Neuronal stem cell (in vitro differentiated cells): ENCODE data around the gene CD79A.
A peak's percentile ranks its signal among the peaks of the same experiment; 100 is the strongest.
"Not testable (repeated sequence)": the region's sequence is repeated elsewhere in the genome, so short reads cannot be mapped to it uniquely, and the experiment has no call there.

ENCODE experiments used
- DNase-seq: peaks from one replicate; pipeline ENCODE4 v3.0.0-alpha.2; 2013; ENCODE audit warnings: low spot score
- H2AFZ ChIP-seq: one replicate; pipeline ENCODE4 v1.6.1; 2013; ENCODE audit warnings: mild to moderate bottlenecking, low read length, inconsistent platforms
- H2AK5ac ChIP-seq: 2 replicates; pipeline ENCODE4 v1.6.1; 2013; ENCODE audit warnings: low read depth, mild to moderate bottlenecking, inconsistent platforms, low read length, moderate library complexity, mixed read lengths
- H2BK120ac ChIP-seq: 2 replicates; pipeline ENCODE4 v1.6.1; 2013; ENCODE audit warnings: low read depth, mild to moderate bottlenecking, inconsistent platforms, low read length, moderate library complexity, mixed read lengths
- H2BK12ac ChIP-seq: one replicate; pipeline ENCODE4 v1.6.1; 2013; ENCODE audit warnings: low read length, inconsistent platforms
- H2BK15ac ChIP-seq: 2 replicates; pipeline ENCODE4 v1.6.1; 2013; ENCODE audit warnings: mild to moderate bottlenecking, low read length, inconsistent platforms, mixed read lengths
- H2BK5ac ChIP-seq: one replicate; pipeline ENCODE4 v1.6.1; 2013; ENCODE audit warnings: inconsistent platforms, mild to moderate bottlenecking, low read length, moderate library complexity
- H3K14ac ChIP-seq: one replicate; pipeline ENCODE4 v1.6.1; 2013; ENCODE audit warnings: low read length, inconsistent platforms
- H3K18ac ChIP-seq: 2 replicates; pipeline ENCODE4 v1.6.1; 2013; ENCODE audit warnings: low read length, inconsistent platforms
- H3K23ac ChIP-seq: 2 replicates; pipeline ENCODE4 v1.6.1; 2013; ENCODE audit warnings: low read depth, mild to moderate bottlenecking, mixed read lengths, low read length, inconsistent platforms; ENCODE audit not compliant: poor library complexity
- H3K27ac ChIP-seq: replicated peaks from 3 replicates; pipeline ENCODE4 v1.5.1; 2013; ENCODE audit warnings: low read length, inconsistent platforms
- H3K27me3 ChIP-seq, 3 experiments: 2 replicates each; pipeline ENCODE4 v1.6.1; 2013; ENCODE audit warnings: low read length in 3 of 3, mild to moderate bottlenecking in 2 of 3, inconsistent platforms in 1 of 3, low read depth in 1 of 3, mixed read lengths in 1 of 3, moderate library complexity in 1 of 3; ENCODE audit not compliant: control insufficient read depth in 3 of 3, insufficient read depth in 3 of 3
- H3K36me3 ChIP-seq, 2 donors: replicated peaks in 1 of 2; 2 replicates each; pipeline ENCODE4 v1.6.1; 2013; ENCODE audit warnings: low read length in 2 of 2; ENCODE audit not compliant: control insufficient read depth in 2 of 2, insufficient read depth in 2 of 2
- H3K4ac ChIP-seq: 2 replicates; pipeline ENCODE4 v1.6.1; 2013; ENCODE audit warnings: inconsistent platforms, mild to moderate bottlenecking, low read length, moderate library complexity
- H3K4me1 ChIP-seq, 2 donors: 1 replicate in 1 of 2; 2 replicates in 1 of 2; pipeline ENCODE4 v1.6.1; 2013; ENCODE audit warnings: low read length in 2 of 2, low read depth in 1 of 2; ENCODE audit not compliant: control insufficient read depth in 2 of 2, insufficient read depth in 1 of 2
- H3K4me2 ChIP-seq: one replicate; pipeline ENCODE4 v1.6.1; 2013; ENCODE audit warnings: mild to moderate bottlenecking, low read length, inconsistent platforms; ENCODE audit not compliant: insufficient read depth, poor library complexity, severe bottlenecking
- H3K4me3 ChIP-seq, 2 donors: 2 replicates each; pipeline ENCODE4 v1.5.1; 2013; ENCODE audit warnings: low read length in 2 of 2, mild to moderate bottlenecking in 2 of 2, inconsistent platforms in 1 of 2, moderate library complexity in 1 of 2
- H3K79me1 ChIP-seq: one replicate; pipeline ENCODE4 v1.6.1; 2013; ENCODE audit warnings: low read depth, mild to moderate bottlenecking, inconsistent platforms, low read length, moderate library complexity
- H3K9ac ChIP-seq: one replicate; pipeline ENCODE4 v1.6.1; 2013; ENCODE audit warnings: mild to moderate bottlenecking, low read depth, low read length, inconsistent platforms; ENCODE audit not compliant: poor library complexity
- H3K9me3 ChIP-seq, 2 donors: replicated peaks in 1 of 2; 2 replicates each; pipeline versions ENCODE3 to v1.6.1; 2013; ENCODE audit warnings: low read length in 2 of 2, mild to moderate bottlenecking in 2 of 2, inconsistent platforms in 1 of 2, low read depth in 1 of 2, mixed read lengths in 1 of 2, moderate library complexity in 1 of 2; ENCODE audit not compliant: control insufficient read depth in 2 of 2, insufficient read depth in 1 of 2
- H4K8ac ChIP-seq: one replicate; pipeline ENCODE4 v1.6.1; 2013; ENCODE audit warnings: low read depth, mild to moderate bottlenecking, inconsistent platforms, low read length, moderate library complexity
- H4K91ac ChIP-seq: one replicate; pipeline ENCODE4 v1.6.1; 2013; ENCODE audit warnings: low read length, low read depth, mild to moderate bottlenecking, inconsistent platforms; ENCODE audit not compliant: poor library complexity
- WGBS, 2 donors: extraction: QIAGEN DNeasy Blood & Tissue Kit; methylation state at CpG; one replicate each; pipeline ENCODE4 v1.1.7; 2013; ENCODE audit warnings: missing lambda C conversion rate in 2 of 2, mixed read lengths in 1 of 2; ENCODE audit not compliant: insufficient read length in 2 of 2, insufficient replicate concordance in 1 of 2; ENCODE audit errors: extremely low coverage in 2 of 2; 5-methylcytosine and 5-hydroxymethylcytosine counted together

CD79A gene

GRCh38 chr19:41912899-41913537 is 35.9 kb downstream of the CD79A start:
- no peak overlapping the region for H2BK120ac ChIP-seq
- no peak overlapping the region for H3K4me3 ChIP-seq
- no peak overlapping the region for H2AK5ac ChIP-seq
- peak overlapping the region; percentile 37 for H2BK15ac ChIP-seq
- peaks cover 0 to 7% of the 10 kb centered on the region in 2 donors for H3K9me3 ChIP-seq
- no peak overlapping the region for H2BK12ac ChIP-seq
- peak overlapping the region; percentile 40 for H3K4me2 ChIP-seq
- no peak overlapping the region for H3K14ac ChIP-seq
- H4K8ac ChIP-seq: no peak overlapping the region
- peaks cover 1% of the 10 kb centered on the region for H3K79me1 ChIP-seq
- no peak overlapping the region for H3K4ac ChIP-seq
- peak overlapping the region; percentile 60 for H3K9ac ChIP-seq
- H3K23ac ChIP-seq: no peak overlapping the region
- no peak overlapping the region for H4K91ac ChIP-seq
- H3K27ac ChIP-seq: no peak overlapping the region
- H3K4me1 ChIP-seq: peaks cover 0 to 4% of the 10 kb centered on the region in 2 donors
- H3K18ac ChIP-seq: peak overlapping the region; percentile 48
- H3K27me3 ChIP-seq: peaks cover 38 to 81% (median 68%) of the 10 kb centered on the region in 3 experiments
- no peak for DNase-seq
- no CpG with 5 or more reads among the region's 51 CpGs for WGBS, 2 donors
- H2BK5ac ChIP-seq: no peak overlapping the region
- peaks cover 0 to 1% of the 10 kb centered on the region in 2 donors for H3K36me3 ChIP-seq
- H2AFZ ChIP-seq: no peak overlapping the region

- no CpG with 5 or more reads among the region's 21 CpGs for WGBS, 2 donors
- peaks cover 3% of the 10 kb centered on the region for H3K79me1 ChIP-seq
- H4K91ac ChIP-seq: no peak overlapping the region
- H3K27me3 ChIP-seq: peaks cover 38 to 89% (median 73%) of the 10 kb centered on the region in 3 experiments
- H2BK120ac ChIP-seq: no peak overlapping the region
- H3K4me3 ChIP-seq: no peak overlapping the region
- H3K9ac ChIP-seq: no peak overlapping the region
- no peak for DNase-seq
- H3K9me3 ChIP-seq: peaks cover 0 to 14% of the 10 kb centered on the region in 2 donors
- no peak overlapping the region for H2AK5ac ChIP-seq
- no peak overlapping the region for H2AFZ ChIP-seq
- no peak overlapping the region for H4K8ac ChIP-seq
- H3K27ac ChIP-seq: no peak overlapping the region
- H3K4me2 ChIP-seq: no peak overlapping the region
- H3K14ac ChIP-seq: peak overlapping the region; percentile 38
- H2BK5ac ChIP-seq: no peak overlapping the region
- peaks cover 0 to 4% of the 10 kb centered on the region in 2 donors for H3K36me3 ChIP-seq
- H3K23ac ChIP-seq: no peak overlapping the region
- H2BK12ac ChIP-seq: no peak overlapping the region
- H2BK15ac ChIP-seq: no peak overlapping the region
- no peak overlapping the region for H3K4ac ChIP-seq
- peaks cover 0 to 5% of the 10 kb centered on the region in 2 donors for H3K4me1 ChIP-seq
- H3K18ac ChIP-seq: no peak overlapping the region
Observed at GRCh38 chr19:41913538-41914423, 36.7 kb downstream of the CD79A start.

GRCh38 chr19:41914424-41914834 is 37.4 kb downstream of the CD79A start:
- H3K4me1 ChIP-seq, H2BK120ac ChIP-seq, H4K8ac ChIP-seq, H3K4me2 ChIP-seq, H3K9ac ChIP-seq, H3K4ac ChIP-seq, H2BK15ac ChIP-seq, H3K14ac ChIP-seq, DNase-seq, H3K4me3 ChIP-seq, H3K23ac ChIP-seq, H2AFZ ChIP-seq, H4K91ac ChIP-seq, H2BK12ac ChIP-seq, H2AK5ac ChIP-seq, H3K27ac ChIP-seq, H2BK5ac ChIP-seq, H3K18ac ChIP-seq, H3K79me1 ChIP-seq, H3K36me3 ChIP-seq: not testable (repeated sequence)
- Histone ChIP-seq H3K27me3 (peaks cover 38 to 95% (median 78%) of the 10 kb centered on the region in 3 experiments), H3K9me3 (peaks cover 0 to 16% of the 10 kb centered on the region in 2 donors)
- no CpG with 5 or more reads among the region's 5 CpGs for WGBS, 2 donors
